ENCODE data around the gene KLHL7. TPM values are rescaled to one million over a fixed set of nuclear protein-coding genes. Genes with fewer than 3 reads are reported as not detected.
A peak's percentile ranks its signal among the peaks of the same experiment; 100 is the strongest.

Gene KLHL7
- polyA plus RNA-seq, 1 donor (not counting 4 experiments of a cell fraction or from before 2014, with no cell fraction given), result 43.1 TPM

DNA sequence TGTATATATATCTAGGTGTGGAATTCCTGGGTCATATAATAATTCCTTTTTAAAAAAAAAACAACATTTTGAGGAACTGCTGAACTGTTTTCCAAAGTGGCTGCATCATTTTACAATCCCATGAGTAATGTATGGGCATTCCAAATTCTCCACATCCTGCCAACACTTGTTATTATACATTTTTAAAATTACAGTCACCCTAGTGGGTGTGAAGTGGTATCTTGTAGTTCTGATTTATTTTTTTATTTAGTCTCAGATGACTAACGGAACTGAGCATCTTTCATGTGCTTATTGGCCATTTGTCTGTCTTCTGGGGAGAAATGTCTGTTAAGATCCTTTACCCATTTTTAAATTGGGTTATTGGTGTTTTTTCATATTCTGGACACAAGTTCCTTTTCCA is 12.0 kb upstream of the KLHL7 start:
- H3K36me3 ChIP-seq (ENCODE audit: control insufficient read depth in 2 of 2, extremely low read depth in 1 of 2, insufficient read depth in 2 of 2, low read length in 2 of 2), result no peaks in the 10 kb centered on the region
- no peaks in the 10 kb centered on the region for H3K27me3 ChIP-seq (ENCODE audit: control insufficient read depth, extremely low read depth, insufficient read depth, low read length)
- no peak overlapping the region for H3K4me3 ChIP-seq (ENCODE audit: control insufficient read depth in 2 of 3, extremely low read depth in 1 of 3, insufficient read depth in 2 of 3, low read depth in 1 of 3, low read length in 3 of 3)
- dilution Hi-C loops (cut with MboI; ENCODE audit: extremely low pct_ligation_motif_present, low sequenced_read_pairs), result no loop called here
- DNase-seq (ENCODE audit: low read depth, low spot score) (peak; percentile 41), FAIRE-seq (peak; percentile 41)
- no peaks in the 10 kb centered on the region for H3K79me2 ChIP-seq (ENCODE audit: control insufficient read depth, insufficient read depth, low read length)
- no peaks in the 10 kb centered on the region for H3K9me1 ChIP-seq (ENCODE audit: control insufficient read depth, extremely low read depth, insufficient read depth, low read length)
- H3K4me1 ChIP-seq (ENCODE audit: control insufficient read depth, extremely low read depth, insufficient read depth, low read length), result peaks cover 6% of the 10 kb centered on the region
- peak overlapping the region; percentile 66 for H3K27ac ChIP-seq (ENCODE audit: control insufficient read depth, insufficient read depth, low read length)
- H2AFZ ChIP-seq (ENCODE audit: control insufficient read depth, low read length), result no peak overlapping the region
- H3K4me2 ChIP-seq (ENCODE audit: control insufficient read depth, extremely low read depth, insufficient read depth, low read depth, low read length), result peak overlapping the region; percentile 48
- TF ChIP-seq, protein P1, sequence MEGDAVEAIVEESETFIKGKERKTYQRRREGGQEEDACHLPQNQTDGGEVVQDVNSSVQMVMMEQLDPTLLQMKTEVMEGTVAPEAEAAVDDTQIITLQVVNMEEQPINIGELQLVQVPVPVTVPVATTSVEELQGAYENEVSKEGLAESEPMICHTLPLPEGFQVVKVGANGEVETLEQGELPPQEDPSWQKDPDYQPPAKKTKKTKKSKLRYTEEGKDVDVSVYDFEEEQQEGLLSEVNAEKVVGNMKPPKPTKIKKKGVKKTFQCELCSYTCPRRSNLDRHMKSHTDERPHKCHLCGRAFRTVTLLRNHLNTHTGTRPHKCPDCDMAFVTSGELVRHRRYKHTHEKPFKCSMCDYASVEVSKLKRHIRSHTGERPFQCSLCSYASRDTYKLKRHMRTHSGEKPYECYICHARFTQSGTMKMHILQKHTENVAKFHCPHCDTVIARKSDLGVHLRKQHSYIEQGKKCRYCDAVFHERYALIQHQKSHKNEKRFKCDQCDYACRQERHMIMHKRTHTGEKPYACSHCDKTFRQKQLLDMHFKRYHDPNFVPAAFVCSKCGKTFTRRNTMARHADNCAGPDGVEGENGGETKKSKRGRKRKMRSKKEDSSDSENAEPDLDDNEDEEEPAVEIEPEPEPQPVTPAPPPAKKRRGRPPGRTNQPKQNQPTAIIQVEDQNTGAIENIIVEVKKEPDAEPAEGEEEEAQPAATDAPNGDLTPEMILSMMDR (optimal IDR thresholded peaks at IDR 0.05 in 1 of 3, IDR thresholded peaks at IDR 0.05 in 1 of 3, conservative IDR thresholded peaks at IDR 0.05 in 1 of 3; ENCODE audit: extremely low read depth in 1 of 3, insufficient read depth in 2 of 3, low read length in 3 of 3), result no peak
- no peak for TF ChIP-seq EZH2 (IDR thresholded peaks at IDR 0.05; ENCODE audit: low read length)
- H4K20me1 ChIP-seq (ENCODE audit: control insufficient read depth, extremely low read depth, insufficient read depth, low read length), result no peaks in the 10 kb centered on the region
- H3K9ac ChIP-seq (ENCODE audit: control insufficient read depth, extremely low read depth, insufficient read depth, low read length), result no peak overlapping the region
- no peaks in the 10 kb centered on the region for H3K9me3 ChIP-seq (ENCODE audit: control insufficient read depth, low read depth, low read length)

DNA sequence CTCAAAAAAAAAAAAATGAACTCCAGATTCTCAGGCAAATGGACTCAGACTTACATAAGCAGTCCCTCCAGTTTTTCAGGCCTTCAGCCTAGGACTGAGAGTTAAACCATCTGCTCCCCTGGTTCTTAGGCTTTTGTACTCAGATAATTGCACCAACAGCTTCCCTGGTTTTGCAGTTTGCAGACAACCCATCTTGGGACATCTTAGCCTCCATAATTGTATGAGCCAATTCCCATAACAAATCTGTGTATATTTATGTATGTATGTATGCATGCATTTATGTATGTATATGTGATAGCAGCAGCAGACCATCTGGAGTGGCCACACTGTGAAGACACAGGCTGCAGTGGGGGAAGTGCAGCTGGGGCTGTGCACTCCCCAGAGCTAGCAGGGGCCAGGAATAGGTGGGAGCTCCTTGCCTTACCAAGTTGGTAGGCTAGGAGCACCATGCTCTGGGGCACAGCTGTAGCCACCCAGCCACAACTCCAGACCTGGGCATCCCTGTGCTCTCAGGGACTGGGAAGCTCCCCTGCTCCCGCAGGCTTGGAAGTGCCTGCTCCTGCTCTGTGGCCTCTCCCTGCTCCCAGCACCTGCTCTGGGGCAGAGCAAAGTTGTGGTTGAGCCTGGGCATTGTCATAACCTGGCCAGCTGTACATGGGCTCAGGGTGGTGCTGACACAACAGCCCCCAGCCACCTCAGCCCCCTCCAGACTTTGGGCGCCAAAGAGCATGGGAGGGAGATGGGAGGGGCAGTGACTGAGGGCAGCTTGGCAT is 8.9 kb upstream of the KLHL7 start:
- H3K9ac ChIP-seq (ENCODE audit: control insufficient read depth, extremely low read depth, insufficient read depth, low read length), result no peak overlapping the region
- H4K20me1 ChIP-seq (ENCODE audit: control insufficient read depth, extremely low read depth, insufficient read depth, low read length), result no peaks in the 10 kb centered on the region
- no peak overlapping the region for H3K4me2 ChIP-seq (ENCODE audit: control insufficient read depth, extremely low read depth, insufficient read depth, low read depth, low read length)
- no peak overlapping the region for H3K4me3 ChIP-seq (ENCODE audit: control insufficient read depth in 2 of 3, extremely low read depth in 1 of 3, insufficient read depth in 2 of 3, low read depth in 1 of 3, low read length in 3 of 3)
- no peak overlapping the region for H3K27ac ChIP-seq (ENCODE audit: control insufficient read depth, insufficient read depth, low read length)
- no peaks in the 10 kb centered on the region for H3K9me3 ChIP-seq (ENCODE audit: control insufficient read depth, low read depth, low read length)
- dilution Hi-C loops (cut with MboI; ENCODE audit: extremely low pct_ligation_motif_present, low sequenced_read_pairs), result no loop called here
- H2AFZ ChIP-seq (ENCODE audit: control insufficient read depth, low read length), result no peak overlapping the region
- FAIRE-seq (no peak), DNase-seq (ENCODE audit: low read depth, low spot score) (no peak)
- H3K27me3 ChIP-seq (ENCODE audit: control insufficient read depth, extremely low read depth, insufficient read depth, low read length), result no peaks in the 10 kb centered on the region
- no peaks in the 10 kb centered on the region for H3K36me3 ChIP-seq (ENCODE audit: control insufficient read depth in 2 of 2, extremely low read depth in 1 of 2, insufficient read depth in 2 of 2, low read length in 2 of 2)
- no peaks in the 10 kb centered on the region for H3K79me2 ChIP-seq (ENCODE audit: control insufficient read depth, insufficient read depth, low read length)
- TF ChIP-seq, protein P1 (optimal IDR thresholded peaks at IDR 0.05 in 1 of 3, IDR thresholded peaks at IDR 0.05 in 1 of 3, conservative IDR thresholded peaks at IDR 0.05 in 1 of 3; ENCODE audit: extremely low read depth in 1 of 3, insufficient read depth in 2 of 3, low read length in 3 of 3), result no peak
- TF ChIP-seq EZH2 (IDR thresholded peaks at IDR 0.05; ENCODE audit: low read length), result no peak
- H3K9me1 ChIP-seq (ENCODE audit: control insufficient read depth, extremely low read depth, insufficient read depth, low read length), result no peaks in the 10 kb centered on the region
- H3K4me1 ChIP-seq (ENCODE audit: control insufficient read depth, extremely low read depth, insufficient read depth, low read length), result peaks cover 6% of the 10 kb centered on the region
